ENCODE data around the gene VWA2.

The VWA2 gene

DNA sequence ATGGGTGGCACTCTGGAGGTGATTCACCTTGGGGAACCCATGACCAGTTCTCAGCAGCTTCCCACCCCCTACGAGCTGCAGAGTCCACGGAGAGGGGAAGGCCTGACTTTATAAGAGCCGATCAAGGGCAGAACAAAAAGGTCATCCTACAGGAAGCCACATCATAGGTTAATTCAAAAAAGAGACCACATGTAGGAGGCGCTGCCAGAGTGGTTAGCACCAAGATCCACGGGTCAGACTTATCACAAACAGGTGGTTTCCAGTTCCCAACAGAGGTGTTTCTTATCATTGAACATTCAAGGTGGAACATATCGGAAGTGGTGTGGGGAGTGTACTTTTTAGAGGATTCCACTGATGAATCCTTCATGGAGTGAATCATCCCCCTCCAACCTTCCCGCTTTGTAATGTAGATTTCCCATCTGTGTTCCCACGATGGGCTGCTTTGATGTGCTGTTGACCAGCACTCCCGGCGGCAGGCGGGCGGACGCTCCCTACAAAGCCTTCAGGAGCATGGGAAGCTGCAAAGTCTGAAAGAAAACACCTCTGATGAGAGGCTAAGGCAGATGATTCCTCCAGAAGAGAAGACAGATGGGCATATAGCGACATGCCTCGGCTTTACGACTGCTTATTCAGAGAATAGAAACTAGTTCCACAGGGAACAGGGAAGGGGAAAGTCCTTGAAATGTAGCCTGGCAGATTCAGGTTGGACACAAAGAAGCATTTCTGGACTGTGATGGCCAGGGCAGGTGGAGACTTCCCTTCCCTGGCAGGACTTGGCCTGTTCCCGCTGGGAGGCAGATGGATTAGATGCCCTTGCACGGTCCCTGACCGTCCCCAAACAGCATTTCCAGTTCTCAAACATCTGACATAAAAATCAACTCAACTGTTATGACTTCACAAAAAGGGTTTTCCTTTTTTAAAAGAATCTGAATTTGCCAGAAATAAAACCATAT lies 98.7 kb downstream of the VWA2 start:
- Histone ChIP-seq H2AFZ (no peak overlapping the region), H3K36me3 (ENCODE audit: control insufficient read depth, insufficient read depth, low read length) (no peaks in the 10 kb centered on the region), H3K4me3 (ENCODE audit: low read depth, low read length) (no peak overlapping the region), H3K4me1 (peaks cover 65% of the 10 kb centered on the region), H3K27ac (no peak overlapping the region), H3K4me2 (ENCODE audit: low read length) (peak overlapping the region; percentile 12), H3K27me3 (ENCODE audit: control insufficient read depth, insufficient read depth, low read length) (no peaks in the 10 kb centered on the region), H3K9me3 (ENCODE audit: control insufficient read depth, low read length) (no peaks in the 10 kb centered on the region), H3K79me2 (peaks cover 54% of the 10 kb centered on the region), H3K9ac (no peak overlapping the region)
- TF ChIP-seq, protein P1, sequence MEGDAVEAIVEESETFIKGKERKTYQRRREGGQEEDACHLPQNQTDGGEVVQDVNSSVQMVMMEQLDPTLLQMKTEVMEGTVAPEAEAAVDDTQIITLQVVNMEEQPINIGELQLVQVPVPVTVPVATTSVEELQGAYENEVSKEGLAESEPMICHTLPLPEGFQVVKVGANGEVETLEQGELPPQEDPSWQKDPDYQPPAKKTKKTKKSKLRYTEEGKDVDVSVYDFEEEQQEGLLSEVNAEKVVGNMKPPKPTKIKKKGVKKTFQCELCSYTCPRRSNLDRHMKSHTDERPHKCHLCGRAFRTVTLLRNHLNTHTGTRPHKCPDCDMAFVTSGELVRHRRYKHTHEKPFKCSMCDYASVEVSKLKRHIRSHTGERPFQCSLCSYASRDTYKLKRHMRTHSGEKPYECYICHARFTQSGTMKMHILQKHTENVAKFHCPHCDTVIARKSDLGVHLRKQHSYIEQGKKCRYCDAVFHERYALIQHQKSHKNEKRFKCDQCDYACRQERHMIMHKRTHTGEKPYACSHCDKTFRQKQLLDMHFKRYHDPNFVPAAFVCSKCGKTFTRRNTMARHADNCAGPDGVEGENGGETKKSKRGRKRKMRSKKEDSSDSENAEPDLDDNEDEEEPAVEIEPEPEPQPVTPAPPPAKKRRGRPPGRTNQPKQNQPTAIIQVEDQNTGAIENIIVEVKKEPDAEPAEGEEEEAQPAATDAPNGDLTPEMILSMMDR (IDR thresholded peaks at IDR 0.05) = no peak

DNA sequence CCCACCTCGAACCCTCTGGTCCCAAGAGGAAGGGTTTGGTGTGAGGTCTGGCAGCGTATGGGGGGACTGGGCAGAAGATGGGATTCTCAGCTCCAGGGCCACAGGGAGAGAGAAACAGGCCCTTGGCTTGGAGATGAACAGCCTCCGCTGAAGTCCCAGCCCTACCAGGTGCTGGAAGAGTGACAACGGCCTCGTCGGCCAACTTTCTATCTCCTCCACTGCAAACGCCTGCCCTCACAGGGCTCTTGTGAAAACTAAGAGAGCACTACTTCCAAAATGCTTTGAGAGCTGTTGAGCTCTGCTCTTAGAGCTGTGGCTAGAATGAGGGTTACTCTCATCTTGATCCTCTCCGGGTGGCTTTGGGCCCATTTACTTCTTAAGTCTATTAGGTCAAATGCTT lies 101.8 kb downstream of the VWA2 start:
- Histone ChIP-seq H3K9ac (no peak overlapping the region), H3K79me2 (peaks cover 69% of the 10 kb centered on the region), H3K4me3 (ENCODE audit: low read depth, low read length) (no peak overlapping the region), H3K4me2 (ENCODE audit: low read length) (no peak overlapping the region), H3K27ac (peak overlapping the region; percentile 74), H3K9me3 (ENCODE audit: control insufficient read depth, low read length) (no peaks in the 10 kb centered on the region), H3K4me1 (peaks cover 62% of the 10 kb centered on the region), H2AFZ (no peak overlapping the region), H3K36me3 (ENCODE audit: control insufficient read depth, insufficient read depth, low read length) (no peaks in the 10 kb centered on the region), H3K27me3 (ENCODE audit: control insufficient read depth, insufficient read depth, low read length) (no peaks in the 10 kb centered on the region)
- TF ChIP-seq, protein P1 (IDR thresholded peaks at IDR 0.05) = no peak
